ENCODE results near the gene SPATA33. TPM values are rescaled to one million over a fixed set of nuclear protein-coding genes. Genes with fewer than 3 reads are reported as not detected.

Gene SPATA33
- total and polyA plus RNA-seq, 10 of the 15 experiments (the other 5 are each of a cell fraction or from before 2014, with no cell fraction given): 1.1 to 15.8 (median 7.6) TPM

DNA sequence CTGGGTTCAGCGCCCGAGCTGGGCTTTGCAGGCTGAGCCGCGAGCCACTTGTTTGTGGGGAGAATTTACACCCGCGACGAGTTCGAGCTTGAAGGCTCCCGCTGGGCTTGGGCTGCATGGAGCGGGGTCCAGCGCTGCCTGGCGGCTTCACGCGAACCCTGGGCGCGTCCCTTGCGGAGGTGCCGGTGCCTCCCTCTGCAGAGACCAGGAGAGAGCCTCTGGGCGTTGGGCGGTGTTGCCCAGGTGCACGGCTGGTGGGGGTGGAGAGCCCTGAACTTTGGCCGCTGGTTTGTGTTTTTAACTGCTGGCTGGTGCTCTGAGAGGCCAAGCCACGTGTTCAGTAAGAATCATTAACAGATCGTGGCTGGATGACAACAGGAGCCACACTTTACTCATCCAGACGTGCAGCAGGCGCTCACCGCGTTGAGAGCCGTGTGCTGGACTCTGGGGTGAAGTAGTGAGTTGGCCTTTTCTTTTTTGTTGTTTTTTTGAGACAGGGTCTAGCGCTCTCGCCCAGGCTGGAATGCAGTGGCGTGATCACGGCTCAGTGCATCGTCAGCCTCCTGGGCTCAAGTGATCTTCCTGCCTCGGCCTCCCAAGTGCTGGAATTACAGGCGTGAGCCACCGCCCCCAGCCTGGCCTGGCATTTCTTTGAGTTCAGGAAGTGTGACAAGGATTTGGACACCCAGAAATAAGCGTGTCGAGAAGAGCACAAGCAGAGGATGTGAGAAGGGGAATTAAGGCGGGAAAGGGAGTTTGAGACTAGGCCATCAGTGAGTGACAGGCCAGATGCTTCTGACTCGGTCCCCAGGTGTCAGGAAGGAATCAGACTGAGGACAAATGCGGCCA lies 29.7 kb downstream of the SPATA33 start (continued):
- TF ChIP-seq, protein P1, sequence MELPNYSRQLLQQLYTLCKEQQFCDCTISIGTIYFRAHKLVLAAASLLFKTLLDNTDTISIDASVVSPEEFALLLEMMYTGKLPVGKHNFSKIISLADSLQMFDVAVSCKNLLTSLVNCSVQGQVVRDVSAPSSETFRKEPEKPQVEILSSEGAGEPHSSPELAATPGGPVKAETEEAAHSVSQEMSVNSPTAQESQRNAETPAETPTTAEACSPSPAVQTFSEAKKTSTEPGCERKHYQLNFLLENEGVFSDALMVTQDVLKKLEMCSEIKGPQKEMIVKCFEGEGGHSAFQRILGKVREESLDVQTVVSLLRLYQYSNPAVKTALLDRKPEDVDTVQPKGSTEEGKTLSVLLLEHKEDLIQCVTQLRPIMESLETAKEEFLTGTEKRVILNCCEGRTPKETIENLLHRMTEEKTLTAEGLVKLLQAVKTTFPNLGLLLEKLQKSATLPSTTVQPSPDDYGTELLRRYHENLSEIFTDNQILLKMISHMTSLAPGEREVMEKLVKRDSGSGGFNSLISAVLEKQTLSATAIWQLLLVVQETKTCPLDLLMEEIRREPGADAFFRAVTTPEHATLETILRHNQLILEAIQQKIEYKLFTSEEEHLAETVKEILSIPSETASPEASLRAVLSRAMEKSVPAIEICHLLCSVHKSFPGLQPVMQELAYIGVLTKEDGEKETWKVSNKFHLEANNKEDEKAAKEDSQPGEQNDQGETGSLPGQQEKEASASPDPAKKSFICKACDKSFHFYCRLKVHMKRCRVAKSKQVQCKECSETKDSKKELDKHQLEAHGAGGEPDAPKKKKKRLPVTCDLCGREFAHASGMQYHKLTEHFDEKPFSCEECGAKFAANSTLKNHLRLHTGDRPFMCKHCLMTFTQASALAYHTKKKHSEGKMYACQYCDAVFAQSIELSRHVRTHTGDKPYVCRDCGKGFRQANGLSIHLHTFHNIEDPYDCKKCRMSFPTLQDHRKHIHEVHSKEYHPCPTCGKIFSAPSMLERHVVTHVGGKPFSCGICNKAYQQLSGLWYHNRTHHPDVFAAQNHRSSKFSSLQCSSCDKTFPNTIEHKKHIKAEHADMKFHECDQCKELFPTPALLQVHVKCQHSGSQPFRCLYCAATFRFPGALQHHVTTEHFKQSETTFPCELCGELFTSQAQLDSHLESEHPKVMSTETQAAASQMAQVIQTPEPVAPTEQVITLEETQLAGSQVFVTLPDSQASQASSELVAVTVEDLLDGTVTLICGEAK (IDR thresholded peaks at IDR 0.05; ENCODE audit: borderline replicate concordance): no peak
- TF ChIP-seq TCF12 (IDR thresholded peaks at IDR 0.05; ENCODE audit: low read depth, low read length) (peak; percentile 7; the same call in 1 of the 2 replicates), FOXK2 (IDR thresholded peaks at IDR 0.05) (peak; percentile 81), SREBF1 (IDR thresholded peaks at IDR 0.05; ENCODE audit: low read length) (no peak), KAT2A (conservative IDR thresholded peaks at IDR 0.05; ENCODE audit: control insufficient read depth, low read depth, low read length) (no peak), PBX3 (IDR thresholded peaks at IDR 0.05; ENCODE audit: insufficient replicate concordance, low read depth, low read length) (peak; percentile 10), STAT1 (conservative IDR thresholded peaks at IDR 0.05) (no peak), GATAD2B (conservative IDR thresholded peaks at IDR 0.05; ENCODE audit: low read depth) (no peak; the same call in 1 of the 2 replicates), ATF3 (IDR thresholded peaks at IDR 0.05; ENCODE audit: borderline replicate concordance, extremely low read depth, low read depth, low read length) (no peak), TARDBP (IDR thresholded peaks at IDR 0.05; ENCODE audit: borderline replicate concordance) (no peak), MLLT1 (IDR thresholded peaks at IDR 0.05) (peak; percentile 78; the same call in 1 of the 2 replicates), SRF (IDR thresholded peaks at IDR 0.05; ENCODE audit: low read depth in 2 of 2, low read length in 2 of 2) (no peak), NR2C1 (IDR thresholded peaks at IDR 0.05) (0 out of 2 replicates have a peak, but pooled peaks have one; percentile 46), RAD21 (IDR thresholded peaks at IDR 0.05; ENCODE audit: insufficient read depth, low read depth, low read length) (no peak), DPF2 (IDR thresholded peaks at IDR 0.05) (0 out of 2 replicates have a peak, but pooled peaks have one; percentile 50), POLR2AphosphoS2 (IDR thresholded peaks at IDR 0.05; ENCODE audit: low read depth, low read length) (no peak), REST (IDR thresholded peaks at IDR 0.05; ENCODE audit: low read depth, low read length) (no peak), ATF7 (IDR thresholded peaks at IDR 0.05; ENCODE audit: low read depth) (0 out of 2 replicates have a peak, but pooled peaks have one; percentile 19)

All from GM12878 (cell line).